Stimulated activated CD4-positive, alpha-beta T cell treated with anti-CD3 and anti-CD28 coated beads, Interleukin-2, amount 100 ng/mL, for 4 hours (primary cell): ENCODE measurements around the gene CYFIP1.

ENCODE experiments used
- DNase-seq: peaks from one replicate; pipeline ENCODE4 v3.0.0-alpha.2; 2020; ENCODE audit warnings: low read depth

The CYFIP1 gene

GRCh38 chr15:22949074-22949547 is 31.1 kb downstream of the CYFIP1 start:
- DNase-seq: no peak

GRCh38 chr15:22948056-22948455 is 32.1 kb downstream of the CYFIP1 start:
- no peak for DNase-seq

- DNase-seq: no peak
Measured at GRCh38 chr15:22947101-22948000, 32.8 kb downstream of the CYFIP1 start.

GRCh38 chr15:22945071-22945470 is 35.1 kb downstream of the CYFIP1 start:
- no peak for DNase-seq

GRCh38 chr15:22944651-22945050 is 35.5 kb downstream of the CYFIP1 start:
- no peak for DNase-seq

- DNase-seq: no peak
Measured at GRCh38 chr15:22942877-22943276, 37.3 kb downstream of the CYFIP1 start.

- DNase-seq: no peak
Measured at GRCh38 chr15:22942306-22942855, 37.8 kb downstream of the CYFIP1 start.

- no peak for DNase-seq
Measured at GRCh38 chr15:22941179-22941578, 39.0 kb downstream of the CYFIP1 start.

GRCh38 chr15:22939652-22940061 is 40.5 kb downstream of the CYFIP1 start:
- no peak for DNase-seq

- DNase-seq: no peak
Measured at GRCh38 chr15:22939051-22939450, 41.1 kb downstream of the CYFIP1 start.

- DNase-seq: no peak
Measured at GRCh38 chr15:22936577-22937472, 43.3 kb downstream of the CYFIP1 start.

GRCh38 chr15:22933641-22934061 is 46.5 kb downstream of the CYFIP1 start:
- DNase-seq: no peak

- no peak for DNase-seq
Measured at GRCh38 chr15:22931784-22932536, 48.2 kb downstream of the CYFIP1 start.

- no peak for DNase-seq
Measured at GRCh38 chr15:22930782-22931484, 49.2 kb downstream of the CYFIP1 start.

GRCh38 chr15:22927761-22928160 is 52.4 kb downstream of the CYFIP1 start:
- no peak for DNase-seq

GRCh38 chr15:22925875-22926274 is 54.3 kb downstream of the CYFIP1 start:
- no peak for DNase-seq

- no peak for DNase-seq
Measured at GRCh38 chr15:22922003-22922402, 58.2 kb downstream of the CYFIP1 start.

GRCh38 chr15:22919171-22919570 is 61.0 kb downstream of the CYFIP1 start:
- no peak for DNase-seq

- no peak for DNase-seq
Measured at GRCh38 chr15:22918596-22919140, 61.5 kb downstream of the CYFIP1 start.

- no peak for DNase-seq
Measured at GRCh38 chr15:22918056-22918455, 62.1 kb downstream of the CYFIP1 start.

GRCh38 chr15:22917556-22917955 is 62.6 kb downstream of the CYFIP1 start:
- no peak for DNase-seq
